Stimulated activated CD4-positive, alpha-beta T cell treated with anti-CD3 and anti-CD28 coated beads, Interleukin-4, amount 100 ng/mL, for 24 hours (primary cell): ENCODE data around the gene IRAK3.
"Not testable (repeated sequence)": the region's sequence is repeated elsewhere in the genome, so short reads cannot be mapped to it uniquely, and the experiment has no call there.

Source experiments
- DNase-seq: peaks from one replicate; pipeline ENCODE4 v3.0.0-alpha.2; 2020

Gene IRAK3

DNA sequence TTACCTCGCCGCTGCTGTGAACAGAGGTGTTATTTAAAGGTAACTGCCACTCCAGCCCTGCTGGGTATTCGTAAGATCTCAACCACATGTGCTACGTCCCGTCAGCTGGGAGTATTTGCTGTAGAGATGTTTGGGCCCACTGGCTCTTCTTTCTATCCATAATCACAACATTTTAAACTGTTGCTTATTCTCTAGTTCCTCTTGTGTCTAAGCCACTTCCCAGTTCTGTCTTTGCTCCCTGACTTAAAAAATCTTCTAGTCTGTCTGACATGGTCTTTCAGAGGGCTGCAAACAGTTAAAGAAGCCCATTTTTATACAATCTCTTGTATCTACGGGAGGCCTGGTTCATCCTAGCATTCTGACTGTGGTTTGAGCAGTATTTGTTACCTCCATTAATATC lies 80.1 kb downstream of the IRAK3 start:
- DNase-seq, result no peak

DNA sequence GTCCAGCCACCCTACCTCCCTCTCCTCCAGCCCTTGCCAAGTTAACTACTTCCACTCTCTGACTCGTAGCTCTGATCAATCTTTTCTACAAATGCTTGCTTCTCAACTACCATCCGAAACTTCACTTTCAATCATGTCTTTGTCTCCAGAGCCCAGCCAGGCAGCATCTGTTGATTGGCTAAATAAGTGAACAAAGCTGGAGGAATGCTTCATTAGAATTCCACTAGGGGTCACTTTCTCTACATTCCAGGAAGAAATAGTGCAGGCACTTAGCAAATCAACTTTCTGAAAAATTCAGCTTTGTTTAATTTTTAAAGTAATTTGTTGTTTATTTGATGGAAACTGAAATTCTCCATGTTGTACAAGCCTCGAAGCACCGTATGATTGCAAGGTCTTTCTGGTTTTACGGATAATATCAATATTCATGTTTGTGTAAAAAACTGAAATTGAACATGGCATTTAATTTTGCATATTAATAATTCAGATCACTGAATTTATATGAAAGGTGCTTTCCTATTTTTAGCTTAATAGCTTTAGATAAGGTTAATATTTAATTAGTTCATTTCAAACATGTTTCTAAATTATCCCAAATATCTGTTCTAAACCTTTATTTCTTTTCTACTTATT lies 80.9 kb downstream of the IRAK3 start:
- peak; percentile 18 for DNase-seq

DNA sequence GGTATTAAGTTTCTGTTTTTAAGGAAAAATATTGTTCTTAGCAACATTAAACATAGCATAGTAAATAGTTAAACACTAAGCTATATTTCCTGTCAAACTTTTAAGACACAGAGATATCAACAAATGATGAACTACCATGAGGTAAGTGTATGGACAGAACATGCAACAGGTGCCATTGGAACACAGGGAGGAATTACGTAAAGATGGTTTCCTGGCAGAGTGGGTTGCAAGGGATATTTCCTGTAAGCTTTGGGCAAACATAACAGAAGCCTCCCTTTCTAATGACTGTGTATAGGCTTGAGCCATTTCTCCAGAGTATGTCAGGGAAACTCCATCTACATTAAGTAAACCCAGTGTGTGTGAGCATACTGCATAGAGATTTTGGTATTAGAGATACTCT lies 81.6 kb downstream of the IRAK3 start:
- DNase-seq, result no peak

DNA sequence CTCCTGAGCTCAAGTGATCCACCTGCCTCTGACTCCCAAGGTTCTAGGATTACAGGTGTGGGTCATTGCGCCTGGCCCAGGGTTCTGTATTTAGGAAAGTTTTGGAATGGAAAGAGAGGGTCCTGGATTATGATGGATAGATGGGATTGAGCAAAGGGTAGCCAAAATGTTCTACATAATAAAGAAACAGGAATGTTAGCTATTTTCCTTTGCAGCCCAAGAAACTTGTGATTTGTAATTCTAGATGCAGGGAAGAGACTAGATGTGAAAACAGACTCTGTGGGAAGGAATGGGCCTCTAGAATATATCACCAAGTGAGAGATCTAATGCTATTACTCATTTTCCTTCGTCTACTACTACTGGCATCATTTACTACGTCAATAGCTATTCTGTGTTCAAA lies 83.6 kb downstream of the IRAK3 start:
- DNase-seq, result no peak

DNA sequence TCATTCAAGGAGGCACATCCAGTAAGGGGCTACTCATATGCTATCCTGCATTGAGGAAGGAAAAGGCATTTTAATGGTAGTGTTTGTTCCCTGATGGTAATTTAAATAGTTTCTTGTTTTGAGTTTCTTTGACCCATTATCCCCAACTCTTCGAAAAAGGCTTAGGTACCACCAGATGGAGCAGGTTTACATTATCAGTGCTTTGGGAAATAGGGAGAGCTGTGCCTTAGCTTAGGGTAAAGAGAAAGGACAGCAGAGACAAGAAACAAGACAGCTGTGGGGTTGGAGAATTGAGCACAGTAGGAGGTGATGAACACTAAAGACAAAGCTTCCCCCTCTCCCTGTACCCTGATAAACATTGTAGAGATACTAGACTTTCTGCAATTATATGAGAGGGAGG lies 84.1 kb downstream of the IRAK3 start:
- DNase-seq, result no peak

DNA sequence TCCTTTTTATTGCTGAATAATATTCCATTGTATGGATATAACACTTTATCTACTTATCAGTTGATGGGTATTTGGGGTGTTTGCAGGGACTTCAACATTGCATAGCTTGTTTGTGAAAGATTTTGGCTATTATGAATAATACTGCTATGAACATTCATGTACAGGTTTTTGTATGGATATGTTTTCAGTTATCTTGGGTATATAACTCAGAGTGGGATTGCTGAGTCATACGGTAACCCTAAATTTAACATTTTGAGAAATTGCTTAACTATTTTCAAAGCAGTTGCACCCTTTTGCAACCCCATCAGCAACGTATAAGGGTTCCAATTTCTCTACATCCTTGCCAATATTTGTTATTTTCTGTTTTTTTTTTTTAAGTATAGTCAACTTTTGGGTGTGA lies 86.0 kb downstream of the IRAK3 start:
- DNase-seq, result no peak

DNA sequence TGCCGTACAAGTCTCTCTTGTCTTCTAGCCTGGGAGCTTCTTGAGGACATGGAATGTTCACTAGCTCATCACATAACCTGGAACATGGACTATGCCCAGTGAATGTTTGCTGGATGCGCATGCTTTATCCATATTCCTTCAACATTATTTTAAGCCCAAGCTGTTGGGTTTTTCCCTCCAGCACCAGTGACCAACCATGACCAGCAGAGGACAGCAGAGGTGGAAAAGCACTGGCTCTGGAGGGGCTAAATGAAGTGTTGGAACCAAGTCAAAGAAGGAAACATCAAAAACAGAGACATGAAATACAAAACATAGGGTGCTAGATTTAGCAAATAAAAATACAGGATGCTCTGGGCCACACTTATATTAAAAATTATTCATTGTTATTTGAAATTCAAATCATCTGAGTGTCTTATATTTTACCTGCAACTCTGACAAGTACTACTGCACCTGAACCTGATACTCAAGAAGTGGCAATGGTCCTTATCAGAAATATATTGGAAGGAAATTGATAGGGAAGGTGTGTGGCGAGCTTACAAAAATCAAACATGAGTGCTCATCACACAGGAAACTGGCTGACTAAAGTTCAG lies 90.2 kb downstream of the IRAK3 start:
- no peak for DNase-seq

DNA sequence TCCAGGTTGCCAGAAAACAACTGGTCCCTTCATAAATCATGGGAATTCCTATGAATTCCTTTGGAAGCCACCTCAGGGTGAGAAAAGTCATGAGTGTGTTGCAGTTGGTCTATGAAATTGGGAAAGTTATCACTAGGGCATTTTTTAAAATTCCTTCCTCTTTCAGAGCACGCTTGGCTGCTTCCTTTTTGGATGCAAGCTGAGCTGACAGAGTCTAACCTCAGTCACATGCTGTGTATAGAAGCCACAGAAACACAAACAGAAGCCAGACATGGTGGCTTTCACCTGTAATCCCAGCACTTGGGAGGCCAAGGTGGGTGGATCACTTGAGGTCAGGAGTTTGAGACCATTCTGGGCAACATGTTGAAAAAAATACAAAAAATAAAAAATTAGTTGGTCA lies 91.5 kb downstream of the IRAK3 start:
- no peak for DNase-seq

DNA sequence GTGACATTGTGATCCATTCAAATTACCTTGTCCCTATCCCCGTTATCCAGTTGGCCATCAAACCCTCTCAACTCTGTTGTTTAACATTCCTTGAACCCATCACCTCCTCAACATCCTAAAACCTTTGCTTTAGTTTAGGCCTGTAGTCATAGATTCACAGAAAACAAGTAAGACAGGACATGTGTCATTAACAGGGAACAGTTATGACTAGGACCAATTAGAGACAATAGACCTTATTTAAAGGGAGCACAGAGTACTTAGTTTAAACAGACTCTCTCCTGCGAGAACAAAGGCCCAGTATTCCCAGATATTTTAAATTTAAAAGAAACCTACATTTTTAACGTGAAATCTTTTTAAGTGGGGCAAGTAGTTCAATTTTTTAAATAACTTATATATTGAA lies 93.2 kb downstream of the IRAK3 start:
- DNase-seq, result no peak

DNA sequence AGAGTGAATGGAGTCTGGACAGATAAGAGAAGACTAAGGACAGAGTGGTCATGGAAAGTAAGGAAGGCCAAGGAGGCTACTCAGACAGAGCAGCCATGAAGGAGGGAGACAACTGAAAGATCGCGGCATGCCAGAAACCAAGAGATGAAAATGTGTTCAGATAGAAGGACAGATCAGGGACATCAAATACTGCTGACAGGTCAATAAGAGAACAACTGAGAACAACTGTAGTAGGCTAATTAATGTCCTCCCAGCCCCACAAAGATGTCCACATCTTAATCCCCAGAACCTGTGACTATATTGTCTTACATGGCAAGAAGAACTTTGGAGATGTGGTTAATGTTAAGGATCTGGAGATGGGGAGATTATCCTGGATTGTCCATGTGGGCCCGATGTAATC lies 98.3 kb downstream of the IRAK3 start:
- DNase-seq, result no peak

DNA sequence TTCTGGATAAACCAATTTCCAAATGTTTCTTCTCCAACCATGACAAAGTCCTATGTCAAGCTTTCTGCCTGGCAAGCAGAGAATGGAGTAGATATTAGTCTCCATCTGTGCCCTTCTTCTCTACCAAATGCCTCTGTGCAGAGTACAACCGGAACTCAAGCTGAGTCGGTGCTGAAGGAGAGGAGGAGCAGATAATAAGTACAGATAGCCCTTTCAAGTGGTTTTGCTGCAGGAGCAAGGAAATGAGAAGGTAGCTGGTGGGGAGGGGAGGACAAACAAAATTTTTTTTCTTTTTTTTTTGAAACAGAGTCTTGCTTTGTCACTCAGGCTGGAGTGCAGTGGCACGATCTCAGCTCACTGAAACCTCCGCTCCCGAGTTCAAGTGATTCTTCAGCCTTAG lies 99.1 kb downstream of the IRAK3 start:
- peak; percentile 57 for DNase-seq

DNA sequence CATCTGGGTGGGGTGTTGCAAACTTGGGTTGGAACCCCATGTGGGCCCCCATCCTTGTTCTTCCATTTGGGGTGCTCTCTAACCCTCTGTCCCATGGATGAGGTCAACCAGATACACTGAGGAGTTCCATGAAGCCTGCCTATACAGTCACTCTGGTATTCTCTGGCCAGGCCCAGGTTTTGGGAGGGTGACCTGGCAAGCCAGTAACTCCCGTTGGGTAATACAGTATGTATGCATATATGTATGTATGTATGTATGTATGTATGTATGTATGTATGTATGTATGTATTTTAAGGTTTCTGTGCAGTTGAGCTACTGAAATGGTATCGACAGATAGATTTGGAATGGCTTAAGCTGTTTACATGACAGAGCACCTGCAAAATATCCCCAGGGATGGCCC lies 100.5 kb downstream of the IRAK3 start:
- DNase-seq, result no peak

DNA sequence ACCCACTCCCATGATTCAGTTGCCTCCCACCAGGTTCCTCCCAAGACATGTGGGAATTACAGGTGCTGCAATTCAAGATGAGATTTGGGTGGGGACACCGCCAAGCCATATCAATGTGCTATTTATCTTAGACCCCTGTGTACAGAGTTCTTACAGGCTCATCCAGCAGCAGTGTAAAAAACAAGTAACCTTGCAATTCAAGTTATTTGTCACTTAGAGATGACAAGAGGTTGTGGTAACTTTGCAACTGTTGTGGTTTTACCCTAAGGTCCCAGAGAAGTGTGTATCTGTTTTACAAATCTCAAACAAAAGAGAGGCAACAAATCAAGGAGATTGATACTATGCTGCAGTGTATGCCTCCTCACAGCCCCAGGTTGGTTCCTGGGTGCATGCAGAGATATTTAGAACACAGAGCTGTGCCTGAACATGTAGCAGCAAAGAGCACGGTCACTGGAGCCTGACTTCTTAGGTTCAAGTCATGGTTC lies 101.7 kb downstream of the IRAK3 start:
- DNase-seq, result no peak

DNA sequence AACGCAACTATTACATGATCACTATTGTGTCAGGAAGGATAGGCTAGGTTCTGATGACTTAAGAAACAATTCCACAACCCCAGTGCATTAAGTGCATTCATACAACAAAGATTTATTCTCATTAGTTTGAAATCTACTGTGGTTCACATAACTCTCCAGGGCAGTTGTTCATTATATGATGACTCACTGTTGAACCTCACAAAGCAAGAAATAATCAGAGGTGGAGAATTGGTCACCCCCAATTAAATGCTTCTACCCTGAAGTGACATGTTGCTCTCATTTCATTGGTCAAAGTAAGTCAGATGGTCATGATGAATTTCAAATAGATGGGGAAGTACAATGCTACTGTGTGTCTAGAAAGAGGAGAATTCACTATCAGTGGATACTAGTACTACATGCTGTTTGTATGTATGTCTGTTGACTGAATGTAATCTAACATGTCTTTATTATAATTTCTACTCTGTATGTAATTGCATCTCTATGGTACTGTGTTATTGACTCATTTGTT lies 107.2 kb downstream of the IRAK3 start:
- no peak for DNase-seq

DNA sequence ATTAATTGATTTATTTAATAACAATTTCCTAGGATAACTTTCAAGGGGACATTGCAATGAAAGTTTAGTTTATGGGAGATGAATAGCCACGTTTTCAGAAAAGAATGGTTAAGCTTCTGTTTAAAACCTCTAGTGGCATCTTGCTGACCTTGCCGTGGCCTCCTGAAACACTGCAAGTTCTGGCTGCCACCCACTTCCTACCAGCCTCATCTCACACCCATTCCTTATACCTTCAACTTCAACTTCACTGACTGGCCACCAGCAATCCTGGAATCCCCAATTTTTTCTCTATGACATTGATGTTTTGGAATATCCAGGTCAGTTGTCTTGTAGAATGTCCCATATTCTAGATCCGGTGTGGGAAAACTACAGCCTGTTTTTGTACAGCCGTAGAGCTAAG lies 108.1 kb downstream of the IRAK3 start:
- DNase-seq, result no peak

DNA sequence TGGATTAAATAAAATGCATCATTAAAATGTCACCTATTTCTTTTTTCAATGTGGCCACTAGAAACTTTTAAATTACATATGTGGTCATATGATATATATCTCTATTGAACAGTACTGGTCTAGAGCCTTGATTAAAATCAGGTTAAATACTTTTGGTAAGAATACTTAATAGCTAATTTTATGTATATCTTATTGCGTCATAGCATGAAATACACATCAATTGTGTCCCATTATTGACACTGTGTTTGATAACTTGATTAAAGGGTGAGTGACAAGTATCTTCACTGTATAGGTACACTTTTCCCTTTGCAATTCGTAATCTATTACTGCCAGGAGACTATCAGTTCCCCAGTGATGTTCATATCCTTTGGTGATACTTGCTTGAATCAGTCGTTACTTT lies 108.9 kb downstream of the IRAK3 start:
- DNase-seq, result no peak

DNA sequence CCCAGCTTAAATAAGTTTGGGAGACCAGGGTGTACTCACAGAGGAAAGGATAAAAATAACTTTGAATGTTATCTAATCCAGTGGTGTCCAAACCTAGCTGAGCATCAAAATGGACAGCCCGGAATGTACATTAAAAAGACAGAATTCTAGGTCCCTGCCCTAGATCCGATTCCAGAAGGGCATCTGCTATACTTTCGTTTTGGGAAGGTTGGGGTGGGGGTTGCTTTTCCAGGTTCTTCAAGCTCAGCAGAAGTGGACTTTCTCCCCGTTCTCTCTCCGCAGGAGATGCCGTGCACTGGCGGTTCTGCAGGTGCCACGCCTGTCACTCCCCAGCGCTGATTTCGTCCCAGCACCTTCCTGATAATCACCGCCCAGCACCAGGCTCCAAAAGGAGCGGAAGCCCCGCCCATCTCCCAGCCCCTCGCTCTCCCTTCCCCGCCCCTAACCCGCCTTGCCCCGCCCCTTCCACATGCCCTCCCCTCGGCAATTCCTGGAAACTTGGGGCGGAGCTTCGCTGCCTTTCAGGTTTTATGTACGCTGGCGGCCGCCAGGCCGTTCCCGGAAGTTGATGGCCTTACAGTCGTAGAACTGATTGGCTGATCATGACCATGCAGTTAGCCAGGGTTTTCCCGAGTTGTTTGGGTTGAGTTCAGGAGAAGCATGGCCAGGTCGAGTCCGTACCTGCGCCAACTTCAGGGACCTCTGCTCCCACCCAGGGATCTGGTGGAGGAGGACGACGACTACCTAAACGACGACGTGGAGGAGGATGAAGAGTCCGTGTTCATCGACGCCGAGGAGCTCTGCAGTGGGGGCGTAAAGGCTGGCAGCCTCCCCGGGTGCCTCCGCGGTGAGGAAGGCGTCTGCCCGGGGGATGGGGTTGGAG lies 113.2 kb downstream of the IRAK3 start, which contains the start of gene HELB:
HELB (plus strand) TSS at position 550 of the 883 bp plus-strand sequence; CDS start at position 661, 111 bp downstream.
- peak; percentile 98 for DNase-seq

DNA sequence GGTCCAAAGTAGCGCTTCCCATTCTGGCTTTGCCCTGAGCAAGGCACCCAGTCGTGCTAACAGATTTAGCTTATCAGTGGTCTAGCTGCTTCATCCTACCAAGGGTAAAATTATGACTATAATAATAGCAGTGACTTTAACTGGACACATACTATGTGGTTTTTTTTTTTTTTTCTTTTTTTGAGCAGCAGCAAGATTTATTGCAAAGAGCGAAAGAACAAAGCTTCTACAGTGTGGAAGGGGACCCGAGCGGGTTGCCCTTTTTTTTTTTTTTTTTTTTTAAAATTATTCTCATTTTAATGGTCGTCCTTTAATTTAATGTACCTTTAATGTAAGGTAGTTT lies 113.8 kb downstream of the IRAK3 start:
- no peak for DNase-seq

DNA sequence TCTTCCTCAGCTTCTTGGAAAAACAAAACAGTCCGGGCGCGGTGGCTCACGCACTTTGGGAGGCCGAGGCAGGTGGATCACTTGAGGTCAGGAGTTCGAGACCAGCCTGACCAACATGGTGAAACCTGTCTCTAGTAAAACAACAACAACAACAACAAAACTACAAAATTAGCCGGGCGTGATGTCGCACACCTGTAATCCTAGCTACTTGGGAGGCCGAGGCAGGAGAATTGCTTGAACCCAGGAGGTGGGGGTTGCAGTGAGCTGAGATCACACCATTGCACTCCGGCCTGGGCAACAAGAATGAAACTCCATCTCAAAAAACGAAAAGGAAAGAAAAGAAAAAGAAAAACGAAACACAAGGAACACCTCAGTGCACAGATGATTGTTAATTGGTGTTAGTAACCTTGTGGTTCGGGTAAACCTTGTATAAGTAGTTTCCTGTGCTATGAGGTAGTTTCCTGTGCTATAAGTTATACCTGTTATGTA lies 114.3 kb downstream of the IRAK3 start:
- DNase-seq, result not testable (repeated sequence)
